GM18507 (cell line): ENCODE results near the gene OOSP3.
"Not testable (repeated sequence)": the region's sequence is repeated elsewhere in the genome, so short reads cannot be mapped to it uniquely, and the experiment has no call there.

Source experiments
- DNase-seq: peaks from one replicate; pipeline ENCODE4 v3.0.0; 2011; ENCODE audit warnings: low read depth; ENCODE audit not compliant: insufficient read length; ENCODE audit errors: extremely low spot score
- FAIRE-seq: peaks from 2 replicates; lab custom pipeline; 2011; peaks lifted over from hg19 to GRCh38; lab: Jason Lieb, UNC

The OOSP3 gene

GRCh38 chr11:59867946-59868345, 10.6 kb upstream of the OOSP3 start:
- FAIRE-seq (no peak), DNase-seq (no peak)

GRCh38 chr11:59872076-59872475, 6.5 kb upstream of the OOSP3 start:
- no peak for FAIRE-seq
- DNase-seq, result no peak

GRCh38 chr11:59875856-59876519, 2.6 kb upstream of the OOSP3 start:
- no peak for DNase-seq
- no peak for FAIRE-seq

GRCh38 chr11:59877325-59877724, 1.3 kb upstream of the OOSP3 start:
- DNase-seq, result no peak
- FAIRE-seq, result no peak

GRCh38 chr11:59877784-59878183, 798 bp upstream of the OOSP3 start:
- DNase-seq, result no peak
- no peak for FAIRE-seq

GRCh38 chr11:59879567-59879966, 985 bp downstream of the OOSP3 start:
- DNase-seq (no peak), FAIRE-seq (no peak)

- FAIRE-seq, result no peak
- DNase-seq, result no peak
These were observed 5.0 kb downstream of the OOSP3 start for GRCh38 chr11:59883597-59883996.

GRCh38 chr11:59887156-59887555, 8.6 kb downstream of the OOSP3 start:
- not testable (repeated sequence) for FAIRE-seq, DNase-seq

GRCh38 chr11:59891781-59892181, 13.2 kb downstream of the OOSP3 start:
- FAIRE-seq (no peak), DNase-seq (no peak)

- DNase-seq (no peak), FAIRE-seq (no peak)
These were observed 16.0 kb downstream of the OOSP3 start for GRCh38 chr11:59894616-59895015.

- no peak for DNase-seq
- no peak for FAIRE-seq
These were observed 19.5 kb downstream of the OOSP3 start for GRCh38 chr11:59898046-59898445.

- no peak for FAIRE-seq
- DNase-seq, result no peak
These were observed 20.1 kb downstream of the OOSP3 start for GRCh38 chr11:59898650-59899049.

GRCh38 chr11:59899532-59899931, 20.9 kb downstream of the OOSP3 start:
- DNase-seq (no peak), FAIRE-seq (no peak)

- FAIRE-seq, result no peak
These were observed 22.0 kb downstream of the OOSP3 start for GRCh38 chr11:59900366-59901126.

GRCh38 chr11:59901306-59901705, 22.7 kb downstream of the OOSP3 start:
- DNase-seq, result no peak

More at GRCh38 chr11:59900366-59901126, 22.0 kb downstream of the OOSP3 start:
- DNase-seq, result no peak

GRCh38 chr11:59903569-59903968, 25.0 kb downstream of the OOSP3 start:
- not testable (repeated sequence) for DNase-seq, FAIRE-seq

More at GRCh38 chr11:59901306-59901705, 22.7 kb downstream of the OOSP3 start:
- no peak for FAIRE-seq

- no peak for FAIRE-seq
- DNase-seq, result no peak
These were observed 39.9 kb downstream of the OOSP3 start for GRCh38 chr11:59918480-59918879.

GRCh38 chr11:59918987-59919589, 40.5 kb downstream of the OOSP3 start:
- DNase-seq (no peak), FAIRE-seq (no peak)

- DNase-seq, result no peak
- no peak for FAIRE-seq
These were observed 45.2 kb downstream of the OOSP3 start for GRCh38 chr11:59923813-59924212.

- DNase-seq, result no peak
- FAIRE-seq, result no peak
These were observed 53.1 kb downstream of the OOSP3 start for GRCh38 chr11:59931688-59932087.

- no peak for FAIRE-seq
- DNase-seq, result no peak
These were observed 59.5 kb downstream of the OOSP3 start, which contains the start of gene OOSP1 for GRCh38 chr11:59938132-59938531. Gene OOSP1 (plus strand): TSS chr11:59938432. CDS start chr11:59938455, 23 bp downstream.
